Endothelial cell of umbilical vein (primary cell): ENCODE data around the gene APLP2.

ENCODE experiments used
- CTCF ChIP-seq, 2 donors: IDR thresholded peaks; 1 replicate in 1 of 2; 2 replicates in 1 of 2; pipeline ENCODE4 v1.5.1; 2011; ENCODE audit warnings: low read length in 2 of 2, mild to moderate bottlenecking in 2 of 2, moderate library complexity in 2 of 2, control low read depth in 1 of 2, inconsistent platforms in 1 of 2, low read depth in 1 of 2; ENCODE audit not compliant: insufficient read depth in 1 of 2; ENCODE audit errors: extremely low read depth in 1 of 2
- EZH2 ChIP-seq: IDR thresholded peaks from 2 replicates; pipeline ENCODE4 v1.6.1; 2012; ENCODE audit warnings: borderline replicate concordance, low read depth, mild to moderate bottlenecking, moderate library complexity, low read length, inconsistent platforms; ENCODE audit not compliant: severe bottlenecking
- FOS ChIP-seq: IDR thresholded peaks from 2 replicates; pipeline ENCODE4 v1.6.1; 2011; ENCODE audit warnings: mild to moderate bottlenecking, low read length, moderate library complexity, borderline replicate concordance; ENCODE audit not compliant: insufficient read depth
- JUN ChIP-seq: IDR thresholded peaks from 2 replicates; pipeline ENCODE4 v1.6.1; 2011; ENCODE audit warnings: borderline replicate concordance, low read depth; ENCODE audit not compliant: insufficient read length, insufficient read depth
- MAX ChIP-seq: IDR thresholded peaks from 2 replicates; pipeline ENCODE4 v1.6.1; 2011; ENCODE audit not compliant: insufficient read depth, insufficient read length
- POLR2A ChIP-seq: IDR thresholded peaks from 2 replicates; pipeline ENCODE4 v1.6.1; 2012; ENCODE audit warnings: low read depth, mild to moderate bottlenecking, control low read depth, low read length
- POLR2AphosphoS5 ChIP-seq: IDR thresholded peaks from 2 replicates; pipeline ENCODE4 v1.6.1; 2012; ENCODE audit warnings: low read depth, mild to moderate bottlenecking, control low read depth, low read length, moderate library complexity; ENCODE audit not compliant: insufficient read depth

GRCh38 chr11:130085671-130086290 is 16.1 kb downstream of the APLP2 start:
- TF ChIP-seq MAX (no peak), POLR2A (no peak), CTCF (IDR thresholded peaks at IDR 0.05; ENCODE audit: extremely low read depth in 1 of 2, insufficient read depth in 1 of 2, low read depth in 1 of 2, low read length in 2 of 2) (no peak), POLR2AphosphoS5 (no peak), FOS (no peak), EZH2 (no peak), JUN (no peak)
